Activated CD8-positive, alpha-beta memory T cell treated with anti-CD3 and anti-CD28 coated beads, Interleukin-2, amount 50 U/mL, for 1 hour (primary cell): ENCODE measurements around the gene ARID4B.
"Not testable (repeated sequence)": the region's sequence is repeated elsewhere in the genome, so short reads cannot be mapped to it uniquely, and the experiment has no call there.

ENCODE experiments used
- DNase-seq: peaks from one replicate; pipeline ENCODE4 v3.0.0-alpha.2; 2020; ENCODE audit errors: extremely low read depth

ARID4B gene

GRCh38 chr1:235296729-235297128 is 31.2 kb downstream of the ARID4B start:
- DNase-seq = no peak

- DNase-seq = no peak
These were observed 32.1 kb downstream of the ARID4B start for GRCh38 chr1:235295902-235296350.

GRCh38 chr1:235293322-235293942 is 34.5 kb downstream of the ARID4B start:
- no peak for DNase-seq

GRCh38 chr1:235292790-235293189 is 35.2 kb downstream of the ARID4B start:
- no peak for DNase-seq

GRCh38 chr1:235291599-235292091 is 36.3 kb downstream of the ARID4B start:
- DNase-seq = no peak

GRCh38 chr1:235290740-235291502 is 37.1 kb downstream of the ARID4B start:
- no peak for DNase-seq

GRCh38 chr1:235289859-235290739 is 37.9 kb downstream of the ARID4B start:
- DNase-seq = no peak

- no peak for DNase-seq
These were observed 40.6 kb downstream of the ARID4B start for GRCh38 chr1:235287208-235287882.

GRCh38 chr1:235286667-235287066 is 41.3 kb downstream of the ARID4B start:
- no peak for DNase-seq

- DNase-seq = no peak
These were observed 43.7 kb downstream of the ARID4B start for GRCh38 chr1:235284231-235284769.

- DNase-seq = not testable (repeated sequence)
These were observed 44.3 kb downstream of the ARID4B start for GRCh38 chr1:235283636-235284035.

- DNase-seq = no peak
These were observed 47.5 kb downstream of the ARID4B start for GRCh38 chr1:235280467-235280866.

- no peak for DNase-seq
These were observed 48.3 kb downstream of the ARID4B start for GRCh38 chr1:235279694-235280093.

GRCh38 chr1:235278915-235279292 is 49.1 kb downstream of the ARID4B start:
- no peak for DNase-seq

- no peak for DNase-seq
These were observed 49.6 kb downstream of the ARID4B start for GRCh38 chr1:235278233-235278914.

GRCh38 chr1:235277709-235278108 is 50.3 kb downstream of the ARID4B start:
- no peak for DNase-seq

- no peak for DNase-seq
These were observed 52.1 kb downstream of the ARID4B start for GRCh38 chr1:235275836-235276235.

GRCh38 chr1:235275223-235275622 is 52.8 kb downstream of the ARID4B start:
- DNase-seq = no peak

GRCh38 chr1:235272851-235273250 is 55.1 kb downstream of the ARID4B start:
- no peak for DNase-seq

GRCh38 chr1:235270625-235271024 is 57.4 kb downstream of the ARID4B start:
- DNase-seq = no peak

GRCh38 chr1:235269990-235270389 is 58.0 kb downstream of the ARID4B start:
- DNase-seq = not testable (repeated sequence)
